Endodermal cell (in vitro differentiated cells): ENCODE results near the gene SH3BP2. TPM values are rescaled to one million over a fixed set of nuclear protein-coding genes. Genes with fewer than 3 reads are reported as not detected.
A peak's percentile ranks its signal among the peaks of the same experiment; 100 is the strongest.

Experiments used
- DNase-seq: peaks from one replicate; pipeline ENCODE4 v3.0.0-alpha.2; 2017
- H3K27ac ChIP-seq: 2 replicates; pipeline ENCODE4 v1.5.1; 2013; ENCODE audit warnings: mild to moderate bottlenecking, low read depth, low read length, moderate library complexity
- H3K27me3 ChIP-seq: 2 replicates; pipeline ENCODE4 v1.6.1; 2013; ENCODE audit warnings: mild to moderate bottlenecking, low read length, moderate library complexity; ENCODE audit not compliant: insufficient read depth, control insufficient read depth, poor library complexity, severe bottlenecking
- H3K36me3 ChIP-seq: 2 replicates; pipeline ENCODE4 v1.7.0; 2013; ENCODE audit warnings: mild to moderate bottlenecking, low read length, moderate library complexity; ENCODE audit not compliant: control insufficient read depth, insufficient read depth
- H3K4me1 ChIP-seq: one replicate; pipeline ENCODE4 v1.7.0; 2013; ENCODE audit warnings: low read length; ENCODE audit not compliant: control insufficient read depth, insufficient read depth
- H3K4me3 ChIP-seq: 2 replicates; pipeline ENCODE4 v1.5.1; 2013; ENCODE audit warnings: mild to moderate bottlenecking, low read length, moderate library complexity
- H3K9ac ChIP-seq: 2 replicates; pipeline ENCODE4 v1.6.1; 2013; ENCODE audit warnings: mild to moderate bottlenecking, low read length, moderate library complexity; ENCODE audit not compliant: poor library complexity, severe bottlenecking; ENCODE audit errors: extremely low read depth
- H3K9me3 ChIP-seq: 2 replicates; pipeline ENCODE4 v1.6.1; 2013; ENCODE audit warnings: mild to moderate bottlenecking, low read length, moderate library complexity; ENCODE audit not compliant: control insufficient read depth
- H3K27ac Mint-ChIP-seq: 2 replicates; pipeline ENCODE4 v1.8.0; 2020; ENCODE audit warnings: mixed read lengths
- H3K27me3 Mint-ChIP-seq: 2 replicates; pipeline ENCODE4 v1.8.0; 2021; ENCODE audit warnings: mild to moderate bottlenecking, mixed read lengths; ENCODE audit not compliant: insufficient read depth
- H3K36me3 Mint-ChIP-seq: 2 replicates; pipeline ENCODE4 v1.8.0; 2020; ENCODE audit warnings: low read depth, mixed read lengths
- H3K4me1 Mint-ChIP-seq: 2 replicates; pipeline ENCODE4 v1.8.0; 2020; ENCODE audit warnings: mixed read lengths
- H3K4me3 Mint-ChIP-seq: 2 replicates; pipeline ENCODE4 v1.8.0; 2020; ENCODE audit warnings: mild to moderate bottlenecking, moderate library complexity, mixed read lengths
- H3K9me3 Mint-ChIP-seq: 2 replicates; pipeline ENCODE4 v1.8.0; 2020; ENCODE audit warnings: mild to moderate bottlenecking, mixed read lengths
- WGBS, 2 experiments: methylation state at CpG; one replicate each; pipeline versions ENCODE4 v1.1.5 to v1.1.7; 2013; ENCODE audit warnings: missing lambda C conversion rate in 2 of 2, mixed read lengths in 1 of 2; ENCODE audit not compliant: insufficient coverage in 1 of 2, insufficient read length in 1 of 2; 5-methylcytosine and 5-hydroxymethylcytosine counted together
- total RNA-seq, 2 donors: library from RNA; stranded (reverse); fragmentation: NEBNext Ultra II Directional in 1 of 2; extraction: Animal tissue kit (Norgen Biotek cat#: 25700) in 1 of 2; gene quantifications; 2 replicates in 1 of 2; 3 replicates in 1 of 2; pipeline ENCODE4 v1.2.1, GENCODE V29; 2021
- TF ChIP-seq, protein P1 (sequence below): fragments of 200-600 bp; sonication (generic); conservative IDR thresholded peaks from 2 replicates; pipeline ENCODE4 v1.5.0; 2021; ENCODE audit warnings: antibody characterized with exemption, mild to moderate bottlenecking

SH3BP2 gene
- total RNA-seq, 2 donors from 2014 or later, result 40.5 to 43.8 TPM

DNA sequence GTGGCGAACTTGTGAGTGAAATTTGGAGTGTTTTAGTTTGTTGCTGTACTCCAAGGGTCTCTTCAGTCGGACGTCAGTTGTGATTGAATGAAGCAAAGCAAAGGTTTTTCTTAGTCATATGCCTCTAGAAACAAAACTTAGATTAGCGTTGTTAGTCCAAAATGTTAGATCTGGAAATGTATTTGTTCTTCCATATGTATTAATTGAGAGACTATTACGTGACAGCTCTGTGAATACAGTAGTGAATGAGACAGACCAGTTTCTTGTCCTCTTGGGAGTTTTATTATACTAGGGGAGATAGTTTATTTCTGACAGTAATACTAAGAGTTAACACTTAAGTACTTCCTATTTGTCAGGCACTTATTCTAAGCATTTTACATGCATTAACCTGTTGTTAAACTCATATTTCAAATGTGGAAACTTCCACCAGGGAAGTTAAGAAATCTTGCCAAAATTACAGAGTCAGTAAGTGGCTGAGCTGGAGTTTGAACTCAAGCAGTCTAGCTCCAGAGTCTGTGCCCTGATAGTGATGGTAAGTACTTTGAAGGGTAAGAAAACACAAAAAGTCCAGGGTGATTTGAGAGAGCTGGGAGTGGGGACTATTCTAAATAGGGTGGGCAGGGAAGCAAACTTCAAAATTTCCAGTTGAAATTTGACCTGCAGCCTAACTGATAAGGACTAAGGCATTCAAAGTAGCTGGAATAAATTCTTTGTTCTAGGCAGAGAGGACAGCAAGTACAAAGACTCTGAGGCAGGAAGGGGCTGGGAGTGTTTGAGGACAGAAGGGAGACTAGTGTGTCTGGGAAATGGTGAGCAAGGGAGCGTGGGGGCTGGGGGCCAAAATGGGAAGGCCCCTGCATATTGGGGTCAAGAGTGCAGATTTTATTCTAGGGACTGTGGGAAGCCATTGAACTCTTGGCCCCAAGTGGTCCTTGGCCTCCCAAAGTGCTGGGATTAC lies 67.8 kb downstream of the SH3BP2 start:
- Histone ChIP-seq H3K4me1 (peaks cover 27% of the 10 kb centered on the region), H3K9me3 (no peaks in the 10 kb centered on the region), H3K36me3 (peaks cover 28% of the 10 kb centered on the region), H3K9ac (peak overlapping the region; percentile 69), H3K27me3 (no peaks in the 10 kb centered on the region), H3K4me3 (peak overlapping the region; percentile 73), H3K27ac (peak overlapping the region; percentile 54)
- Mint-ChIP-seq H3K4me3 (peak overlapping the region; percentile 47), H3K36me3 (peaks cover 9% of the 10 kb centered on the region), H3K4me1 (peaks cover 51% of the 10 kb centered on the region), H3K9me3 (no peaks in the 10 kb centered on the region), H3K27ac (peak overlapping the region; percentile 91), H3K27me3 (no peaks in the 10 kb centered on the region)
- TF ChIP-seq, protein P1, sequence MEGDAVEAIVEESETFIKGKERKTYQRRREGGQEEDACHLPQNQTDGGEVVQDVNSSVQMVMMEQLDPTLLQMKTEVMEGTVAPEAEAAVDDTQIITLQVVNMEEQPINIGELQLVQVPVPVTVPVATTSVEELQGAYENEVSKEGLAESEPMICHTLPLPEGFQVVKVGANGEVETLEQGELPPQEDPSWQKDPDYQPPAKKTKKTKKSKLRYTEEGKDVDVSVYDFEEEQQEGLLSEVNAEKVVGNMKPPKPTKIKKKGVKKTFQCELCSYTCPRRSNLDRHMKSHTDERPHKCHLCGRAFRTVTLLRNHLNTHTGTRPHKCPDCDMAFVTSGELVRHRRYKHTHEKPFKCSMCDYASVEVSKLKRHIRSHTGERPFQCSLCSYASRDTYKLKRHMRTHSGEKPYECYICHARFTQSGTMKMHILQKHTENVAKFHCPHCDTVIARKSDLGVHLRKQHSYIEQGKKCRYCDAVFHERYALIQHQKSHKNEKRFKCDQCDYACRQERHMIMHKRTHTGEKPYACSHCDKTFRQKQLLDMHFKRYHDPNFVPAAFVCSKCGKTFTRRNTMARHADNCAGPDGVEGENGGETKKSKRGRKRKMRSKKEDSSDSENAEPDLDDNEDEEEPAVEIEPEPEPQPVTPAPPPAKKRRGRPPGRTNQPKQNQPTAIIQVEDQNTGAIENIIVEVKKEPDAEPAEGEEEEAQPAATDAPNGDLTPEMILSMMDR, result no peak
- WGBS, 2 experiments, result 67 to 70% methylated on average over 6 of the region's 6 CpGs
- peak; percentile 61 for DNase-seq

DNA sequence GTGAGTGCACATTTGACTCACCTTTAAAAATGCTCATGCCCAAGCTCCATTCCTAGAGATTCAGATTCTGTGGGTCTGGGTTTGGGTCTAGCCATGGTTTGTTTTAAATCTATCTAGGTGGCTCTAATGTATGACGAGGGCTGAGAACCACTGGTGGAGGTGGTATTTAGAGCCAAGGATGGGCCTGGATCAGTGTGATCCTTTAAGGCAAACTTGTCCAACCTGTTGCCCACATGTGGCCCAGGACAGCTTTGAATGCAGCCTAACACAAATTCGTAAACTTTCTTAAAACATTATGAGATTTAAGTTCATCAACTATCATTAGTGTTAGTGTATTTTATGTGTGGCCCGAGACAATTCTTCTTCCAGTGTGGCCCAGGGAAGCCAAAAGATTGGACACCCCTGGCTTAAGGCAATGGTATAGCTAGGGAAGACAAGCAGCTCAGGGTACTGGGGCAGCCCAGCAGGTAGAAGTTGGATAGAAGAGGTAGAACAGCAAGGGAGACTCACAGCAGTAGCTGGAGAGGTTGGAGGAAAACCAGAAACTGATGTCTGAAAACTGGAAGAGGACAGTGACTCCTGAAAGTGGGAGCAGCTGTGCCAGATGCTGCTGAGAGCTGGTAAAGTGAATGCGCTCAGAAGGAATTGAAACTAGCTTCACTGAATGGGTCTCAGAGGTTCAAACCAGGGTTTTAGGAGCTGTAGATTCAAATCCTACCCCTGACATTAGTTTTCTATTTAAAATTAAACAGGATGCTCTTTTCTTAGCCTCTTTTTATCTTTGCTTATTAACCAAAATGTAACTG lies 68.9 kb downstream of the SH3BP2 start:
- H3K36me3 ChIP-seq, result peaks cover 19% of the 10 kb centered on the region
- H3K27me3 Mint-ChIP-seq, result no peaks in the 10 kb centered on the region
- peak overlapping the region; percentile 77 for H3K27ac Mint-ChIP-seq
- H3K4me1 Mint-ChIP-seq, result peaks cover 61% of the 10 kb centered on the region
- peaks cover 5% of the 10 kb centered on the region for H3K36me3 Mint-ChIP-seq
- H3K4me3 Mint-ChIP-seq, result no peak overlapping the region
- TF ChIP-seq, protein P1, result no peak
- peaks cover 27% of the 10 kb centered on the region for H3K4me1 ChIP-seq
- peak overlapping the region; percentile 73 for H3K4me3 ChIP-seq
- peak overlapping the region; percentile 69 for H3K9ac ChIP-seq
- no peaks in the 10 kb centered on the region for H3K9me3 Mint-ChIP-seq
- 80 to 100% methylated on average over 1 to 3 of the region's 4 CpGs for WGBS, 2 experiments
- no peaks in the 10 kb centered on the region for H3K9me3 ChIP-seq
- peak overlapping the region; percentile 29 for H3K27ac ChIP-seq
- H3K27me3 ChIP-seq, result no peaks in the 10 kb centered on the region
- no peak for DNase-seq

DNA sequence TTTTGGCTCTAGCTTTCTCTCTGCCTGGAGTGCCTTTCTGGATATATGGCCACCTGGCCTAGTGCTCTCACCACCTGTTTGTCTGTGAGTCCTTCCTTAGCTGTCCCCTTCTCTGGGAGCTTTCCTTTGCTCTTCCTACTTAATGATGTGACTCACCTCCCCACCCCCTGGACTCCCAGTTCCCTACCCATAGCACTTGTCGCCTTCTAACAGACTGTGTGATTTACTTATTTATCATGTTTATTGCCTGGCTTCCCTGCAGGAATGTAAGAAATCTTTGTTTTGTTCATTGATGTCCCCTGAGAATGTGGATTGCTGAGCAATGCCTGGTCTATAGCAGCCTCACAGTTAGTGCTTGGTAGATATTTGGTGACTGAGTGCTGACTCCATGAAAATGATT lies 69.6 kb downstream of the SH3BP2 start:
- Histone ChIP-seq H3K36me3 (peaks cover 14% of the 10 kb centered on the region), H3K9me3 (no peaks in the 10 kb centered on the region), H3K4me3 (peak overlapping the region; percentile 73), H3K27ac (peak overlapping the region; percentile 7), H3K27me3 (no peaks in the 10 kb centered on the region), H3K4me1 (peaks cover 32% of the 10 kb centered on the region), H3K9ac (peak overlapping the region; percentile 69)
- Mint-ChIP-seq H3K36me3 (peaks cover 1% of the 10 kb centered on the region), H3K4me3 (no peak overlapping the region), H3K27ac (peak overlapping the region; percentile 77), H3K4me1 (peaks cover 68% of the 10 kb centered on the region), H3K9me3 (no peaks in the 10 kb centered on the region), H3K27me3 (no peaks in the 10 kb centered on the region)
- TF ChIP-seq, protein P1, result no peak
- peak; percentile 81 for DNase-seq
- 14% methylated on average over 1 of the region's 1 CpG; no CpG with 5 or more reads in 1 of the 2 experiments for WGBS, 2 experiments
